Mesendoderm (in vitro differentiated cells): ENCODE results near the gene EIF4G2.

ENCODE experiments used
- DNase-seq: peaks from one replicate; pipeline ENCODE4 v3.0.0; 2013
- H2AK5ac ChIP-seq: 2 replicates; pipeline ENCODE4 v1.6.1; 2013; ENCODE audit warnings: low read length, inconsistent platforms
- H2BK120ac ChIP-seq: 2 replicates; pipeline ENCODE4 v1.6.1; 2013; ENCODE audit warnings: low read depth, mild to moderate bottlenecking, low read length, moderate library complexity, mixed read lengths
- H2BK15ac ChIP-seq: replicated peaks from 2 replicates; pipeline ENCODE4 v1.6.1; 2013; ENCODE audit warnings: low read depth, mild to moderate bottlenecking, moderate library complexity
- H2BK5ac ChIP-seq: 2 replicates; pipeline ENCODE4 v1.6.1; 2013; ENCODE audit warnings: low read length, inconsistent platforms
- H3K18ac ChIP-seq: 2 replicates; pipeline ENCODE4 v1.6.1; 2013; ENCODE audit warnings: mild to moderate bottlenecking, low read length, mixed read lengths
- H3K23ac ChIP-seq: one replicate; pipeline ENCODE4 v1.6.1; 2013; ENCODE audit warnings: low read length
- H3K27ac ChIP-seq: 2 replicates; pipeline ENCODE4 v1.5.1; 2013; ENCODE audit warnings: low read depth, mild to moderate bottlenecking, inconsistent platforms, low read length, moderate library complexity
- H3K27me3 ChIP-seq: 2 replicates; pipeline ENCODE4 v1.6.1; 2013; ENCODE audit warnings: low read length, control low read depth, mild to moderate bottlenecking, inconsistent platforms; ENCODE audit not compliant: insufficient read depth, poor library complexity
- H3K36me3 ChIP-seq: 2 replicates; pipeline ENCODE4 v1.6.1; 2013; ENCODE audit warnings: low read length, inconsistent platforms; ENCODE audit not compliant: control insufficient read depth, insufficient read depth
- H3K4ac ChIP-seq: one replicate; pipeline ENCODE4 v1.6.1; 2013; ENCODE audit warnings: low read depth, mild to moderate bottlenecking, low read length, moderate library complexity
- H3K4me1 ChIP-seq: 2 replicates; pipeline ENCODE4 v1.6.1; 2013; ENCODE audit warnings: low read depth, low read length, inconsistent platforms; ENCODE audit not compliant: control insufficient read depth
- H3K4me2 ChIP-seq: 2 replicates; pipeline ENCODE4 v1.6.1; 2013; ENCODE audit warnings: low read length
- H3K4me3 ChIP-seq: 2 replicates; pipeline ENCODE4 v1.5.1; 2013; ENCODE audit warnings: mild to moderate bottlenecking, low read length
- H3K56ac ChIP-seq: one replicate; pipeline ENCODE4 v1.6.1; 2013; ENCODE audit warnings: low read length
- H3K79me1 ChIP-seq: 2 replicates; pipeline ENCODE4 v1.6.1; 2013; ENCODE audit warnings: low read length, inconsistent platforms
- H3K79me2 ChIP-seq: 2 replicates; pipeline ENCODE4 v1.6.1; 2013; ENCODE audit warnings: mild to moderate bottlenecking, low read length; ENCODE audit not compliant: control insufficient read depth, insufficient read depth
- H3K9ac ChIP-seq: 2 replicates; pipeline ENCODE4 v1.6.1; 2013; ENCODE audit warnings: low read length, inconsistent platforms
- H4K5ac ChIP-seq: one replicate; pipeline ENCODE4 v1.6.1; 2013; ENCODE audit warnings: low read length
- H4K8ac ChIP-seq: one replicate; pipeline ENCODE4 v1.6.1; 2013; ENCODE audit warnings: low read depth, mild to moderate bottlenecking, control low read depth, low read length, moderate library complexity
- WGBS: extraction: QIAGEN DNeasy Blood & Tissue Kit; methylation state at CpG from one replicate; pipeline ENCODE4 v1.1.7; 2013; ENCODE audit warnings: low lambda C conversion rate, missing lambda C conversion rate; ENCODE audit not compliant: insufficient coverage; ENCODE audit errors: extremely low coverage; 5-methylcytosine and 5-hydroxymethylcytosine counted together

The EIF4G2 gene

DNA sequence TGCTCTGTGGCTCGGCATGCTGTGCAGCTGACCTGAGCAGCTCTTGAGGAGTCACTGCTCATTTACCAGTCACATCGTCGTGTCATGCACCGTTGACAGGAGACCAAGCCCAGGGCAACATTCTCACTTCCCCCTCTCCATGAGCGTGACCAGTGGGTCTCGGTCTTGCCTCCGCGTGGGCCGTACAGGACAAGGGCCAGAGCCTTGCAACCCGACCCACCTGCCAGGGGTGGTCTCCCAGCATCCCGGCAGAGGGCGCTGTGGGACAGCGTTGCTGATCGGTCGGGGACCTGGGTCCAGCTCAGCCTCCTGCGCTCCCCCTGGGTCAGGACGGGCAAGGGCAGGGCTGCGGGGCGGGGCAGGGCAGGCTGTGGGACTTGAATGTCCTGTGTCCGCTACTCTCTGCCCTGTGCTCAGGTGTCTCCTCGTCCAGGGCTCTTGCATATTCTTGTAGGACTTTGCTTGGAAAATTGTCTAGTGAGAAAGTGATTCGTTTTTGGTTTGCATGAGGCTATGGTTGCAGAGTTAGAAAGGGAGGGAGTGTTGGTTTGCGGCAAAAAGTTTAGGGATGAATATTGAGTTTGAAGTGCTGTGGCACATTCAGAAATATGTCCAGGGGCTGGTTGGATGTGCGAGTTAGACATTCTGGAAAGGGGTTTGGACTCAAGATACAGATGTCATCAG is 16.2 kb downstream of the EIF4G2 start:
- Histone ChIP-seq H3K23ac (no peak overlapping the region), H3K4ac (no peak overlapping the region), H3K56ac (no peak overlapping the region), H2AK5ac (no peak overlapping the region), H3K9ac (no peak overlapping the region), H4K5ac (no peak overlapping the region), H2BK15ac (no peak overlapping the region), H3K27me3 (no peaks in the 10 kb centered on the region), H3K4me2 (no peak overlapping the region), H4K8ac (no peak overlapping the region), H2BK120ac (no peak overlapping the region), H3K36me3 (peaks cover 3% of the 10 kb centered on the region), H3K4me3 (no peak overlapping the region), H2BK5ac (no peak overlapping the region), H3K27ac (no peak overlapping the region), H3K79me1 (no peaks in the 10 kb centered on the region), H3K4me1 (no peaks in the 10 kb centered on the region), H3K18ac (no peak overlapping the region), H3K79me2 (no peaks in the 10 kb centered on the region)
- 100% methylated on average over 1 of the region's 24 CpGs for WGBS
- DNase-seq, result peak; percentile 90

DNA sequence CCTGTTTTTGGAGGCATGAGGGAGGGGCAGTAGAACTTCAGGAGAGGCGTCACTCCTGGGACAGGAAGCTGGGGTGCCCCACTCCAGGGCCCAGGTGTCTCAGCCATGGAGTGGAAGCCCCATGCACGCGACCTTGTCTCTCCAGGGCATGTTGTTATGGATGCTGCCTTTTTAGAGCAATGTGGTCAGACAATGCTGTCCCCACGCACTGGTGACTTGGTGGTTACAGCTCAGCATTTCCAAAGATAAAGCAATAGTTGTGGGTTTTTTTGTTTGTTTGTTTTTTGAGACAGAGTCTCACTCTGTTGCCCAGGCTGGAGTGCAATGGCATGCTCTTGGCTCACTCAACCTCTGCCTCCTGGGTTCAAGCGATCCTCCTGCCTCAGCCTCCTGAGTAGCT is 22.3 kb downstream of the EIF4G2 start:
- no peak overlapping the region for H3K23ac ChIP-seq
- H3K79me1 ChIP-seq, result no peaks in the 10 kb centered on the region
- no peak for DNase-seq
- no peak overlapping the region for H3K27ac ChIP-seq
- no peaks in the 10 kb centered on the region for H3K27me3 ChIP-seq
- H3K4ac ChIP-seq, result no peak overlapping the region
- peaks cover 6% of the 10 kb centered on the region for H3K4me1 ChIP-seq
- H3K36me3 ChIP-seq, result no peaks in the 10 kb centered on the region
- H2BK5ac ChIP-seq, result no peak overlapping the region
- H2BK15ac ChIP-seq, result no peak overlapping the region
- H3K79me2 ChIP-seq, result no peaks in the 10 kb centered on the region
- H3K9ac ChIP-seq, result no peak overlapping the region
- H2BK120ac ChIP-seq, result no peak overlapping the region
- no peak overlapping the region for H4K5ac ChIP-seq
- WGBS, result no CpG with 5 or more reads among the region's 5 CpGs
- no peak overlapping the region for H3K18ac ChIP-seq
- H3K4me3 ChIP-seq, result no peak overlapping the region
- no peak overlapping the region for H3K4me2 ChIP-seq
- H2AK5ac ChIP-seq, result no peak overlapping the region
- no peak overlapping the region for H3K56ac ChIP-seq
- H4K8ac ChIP-seq, result no peak overlapping the region

DNA sequence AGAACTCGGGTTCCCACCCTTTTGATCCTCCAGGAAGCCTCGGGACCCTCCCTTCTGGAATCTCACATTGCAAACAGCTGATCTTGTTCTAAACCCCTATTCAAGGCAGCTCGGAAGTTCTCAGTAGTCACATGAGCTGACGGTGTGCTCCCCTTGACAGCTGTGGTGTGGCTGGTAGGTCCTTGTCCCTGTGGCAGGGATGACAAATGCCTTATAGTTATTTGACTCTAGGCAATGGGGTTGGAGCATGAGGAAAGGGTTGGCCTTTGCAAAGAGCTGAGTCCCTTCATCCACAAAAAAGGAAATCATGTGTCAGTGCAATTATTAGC is 23.6 kb downstream of the EIF4G2 start:
- Histone ChIP-seq H3K36me3 (no peaks in the 10 kb centered on the region), H3K18ac (no peak overlapping the region), H2BK5ac (no peak overlapping the region), H2BK120ac (no peak overlapping the region), H3K56ac (peak overlapping the region; percentile 36), H3K4ac (no peak overlapping the region), H3K79me1 (no peaks in the 10 kb centered on the region), H3K9ac (no peak overlapping the region), H3K27ac (no peak overlapping the region), H3K79me2 (no peaks in the 10 kb centered on the region), H3K4me1 (peaks cover 6% of the 10 kb centered on the region), H4K8ac (no peak overlapping the region), H3K23ac (no peak overlapping the region), H3K4me2 (no peak overlapping the region), H2BK15ac (no peak overlapping the region), H3K4me3 (no peak overlapping the region), H3K27me3 (no peaks in the 10 kb centered on the region), H2AK5ac (no peak overlapping the region), H4K5ac (no peak overlapping the region)
- no CpG with 5 or more reads among the region's 4 CpGs for WGBS
- peak; percentile 45 for DNase-seq

DNA sequence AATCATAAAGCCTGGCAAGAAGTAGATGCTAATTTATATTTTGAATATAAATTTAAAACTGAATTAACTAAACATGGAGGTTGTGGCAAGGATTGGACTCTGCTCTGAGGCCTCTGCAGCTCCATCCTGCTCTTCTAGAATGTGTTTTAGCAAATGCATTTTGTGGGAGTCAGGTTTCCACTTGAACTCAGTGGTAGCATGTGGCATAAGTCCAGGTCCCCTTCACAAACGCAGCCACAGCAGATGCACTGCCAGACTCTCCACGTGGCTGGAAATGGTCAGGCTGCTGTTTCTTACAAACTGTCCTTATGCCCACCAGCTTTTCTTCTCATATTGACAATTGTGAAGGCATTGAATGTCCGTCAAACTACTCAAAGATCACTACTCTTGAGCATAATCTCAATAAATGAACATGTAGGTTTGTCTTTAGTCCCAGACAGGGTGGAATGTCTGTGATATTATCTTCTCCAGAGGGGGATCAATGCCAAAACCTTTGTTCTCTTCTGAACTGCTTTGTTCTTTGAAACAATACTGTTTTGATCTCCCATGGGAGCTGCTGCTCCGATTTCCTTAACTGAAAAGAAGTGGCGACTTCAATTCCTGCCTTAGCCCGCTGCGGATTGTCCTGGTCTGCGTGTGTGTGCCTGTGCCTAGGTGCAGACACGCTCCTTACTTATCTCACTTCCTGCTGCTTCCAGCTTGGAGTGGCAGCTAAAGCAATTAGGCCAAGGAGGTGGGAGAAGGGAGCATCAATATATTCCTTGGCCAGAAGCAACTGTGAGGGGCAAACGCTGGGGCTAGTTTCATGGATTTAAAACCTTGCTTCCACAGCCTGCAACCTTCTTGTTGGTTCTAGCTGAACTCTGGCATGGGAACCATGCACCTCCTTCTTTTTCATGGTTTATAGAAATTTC is 24.2 kb downstream of the EIF4G2 start:
- Histone ChIP-seq H3K27ac (no peak overlapping the region), H3K27me3 (no peaks in the 10 kb centered on the region), H4K5ac (no peak overlapping the region), H3K79me2 (no peaks in the 10 kb centered on the region), H2BK5ac (no peak overlapping the region), H3K18ac (peak overlapping the region; percentile 42), H2BK120ac (no peak overlapping the region), H3K36me3 (no peaks in the 10 kb centered on the region), H3K9ac (no peak overlapping the region), H3K23ac (no peak overlapping the region), H2AK5ac (no peak overlapping the region), H2BK15ac (peak overlapping the region; percentile 61), H3K4me2 (no peak overlapping the region), H3K56ac (no peak overlapping the region), H3K4me3 (no peak overlapping the region), H3K4ac (no peak overlapping the region), H3K4me1 (peaks cover 6% of the 10 kb centered on the region), H3K79me1 (no peaks in the 10 kb centered on the region), H4K8ac (no peak overlapping the region)
- peak; percentile 85 for DNase-seq
- no CpG with 5 or more reads among the region's 10 CpGs for WGBS

DNA sequence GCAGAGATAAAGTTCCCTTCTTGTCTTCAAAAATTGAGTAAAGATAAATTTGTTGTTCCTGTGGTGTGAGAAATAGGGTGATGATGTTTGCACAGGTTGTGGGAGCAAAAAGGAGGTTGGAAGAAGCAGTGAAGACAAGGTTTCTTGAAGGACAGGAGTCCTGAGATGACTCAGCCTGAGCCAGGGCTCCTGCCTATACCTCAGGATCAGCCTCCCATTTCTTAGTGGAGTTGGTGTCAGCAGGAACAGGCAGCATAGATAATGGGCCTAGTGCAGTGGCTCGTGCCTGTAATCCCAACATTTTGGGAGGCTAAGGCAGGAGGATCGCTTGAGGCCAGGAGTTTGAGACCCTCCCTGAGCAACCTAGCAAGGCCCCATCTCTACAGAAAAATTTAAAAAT is 28.7 kb downstream of the EIF4G2 start:
- DNase-seq, result peak; percentile 19
- H3K9ac ChIP-seq, result no peak overlapping the region
- H3K27me3 ChIP-seq, result no peaks in the 10 kb centered on the region
- no peak overlapping the region for H4K8ac ChIP-seq
- H3K79me1 ChIP-seq, result no peaks in the 10 kb centered on the region
- no peak overlapping the region for H2AK5ac ChIP-seq
- H2BK120ac ChIP-seq, result no peak overlapping the region
- no peak overlapping the region for H3K4ac ChIP-seq
- H2BK15ac ChIP-seq, result no peak overlapping the region
- no peak overlapping the region for H2BK5ac ChIP-seq
- no peak overlapping the region for H3K18ac ChIP-seq
- H3K4me1 ChIP-seq, result peaks cover under 1% of the 10 kb centered on the region
- H3K27ac ChIP-seq, result no peak overlapping the region
- WGBS, result no CpG with 5 or more reads among the region's 2 CpGs
- no peak overlapping the region for H3K4me2 ChIP-seq
- H3K79me2 ChIP-seq, result no peaks in the 10 kb centered on the region
- H3K36me3 ChIP-seq, result peaks cover 4% of the 10 kb centered on the region
- no peak overlapping the region for H4K5ac ChIP-seq
- H3K4me3 ChIP-seq, result no peak overlapping the region
- no peak overlapping the region for H3K23ac ChIP-seq
- H3K56ac ChIP-seq, result no peak overlapping the region
